ENCODE results near the gene LINGO4. TPM values are rescaled to one million over a fixed set of nuclear protein-coding genes. Genes with fewer than 3 reads are reported as not detected.

LINGO4 gene
- total and polyA plus RNA-seq, 2 of the 13 experiments (the other 11 are each of a cell fraction or from before 2014, with no cell fraction given), result 0.02 to 0.05 TPM

- TF ChIP-seq MYPOP (CRISPR knock-in tag; IDR thresholded peaks at IDR 0.05) (0 out of 2 replicates have a peak, but pooled peaks have one; percentile 21), ZFP1 (CRISPR knock-in tag; IDR thresholded peaks at IDR 0.05) (no peak), ZNF614 (CRISPR knock-in tag; IDR thresholded peaks at IDR 0.05; ENCODE audit: borderline replicate concordance) (peak; percentile 47; the same call in 1 of the 2 replicates), CBX5 (CRISPR knock-in tag; IDR thresholded peaks at IDR 0.05; ENCODE audit: borderline replicate concordance) (peak; percentile 84; the same call in 1 of the 2 replicates), MTERF4 (CRISPR knock-in tag; IDR thresholded peaks at IDR 0.05) (no peak), MXD4 (CRISPR knock-in tag; IDR thresholded peaks at IDR 0.05) (no peak), HES4 (CRISPR knock-in tag; IDR thresholded peaks at IDR 0.05; ENCODE audit: borderline replicate concordance) (no peak), ATF5 (CRISPR knock-in tag; IDR thresholded peaks at IDR 0.05; ENCODE audit: low read depth) (no peak), JUN (CRISPR knock-in tag; IDR thresholded peaks at IDR 0.05) (no peak), ZFP36L2 (CRISPR knock-in tag; IDR thresholded peaks at IDR 0.05) (no peak), TFDP2 (CRISPR knock-in tag; IDR thresholded peaks at IDR 0.05) (no peak), TRIM22 (IDR thresholded peaks at IDR 0.05) (no peak), ZNF800 (CRISPR knock-in tag; IDR thresholded peaks at IDR 0.05) (peak; percentile 29; the same call in 1 of the 2 replicates), ZSCAN12 (CRISPR knock-in tag; IDR thresholded peaks at IDR 0.05) (0 out of 2 replicates have a peak, but pooled peaks have one; percentile 31), ZNF292 (CRISPR knock-in tag; IDR thresholded peaks at IDR 0.05; ENCODE audit: borderline replicate concordance, low read depth) (0 out of 2 replicates have a peak, but pooled peaks have one; percentile 27), ZBTB34 (CRISPR knock-in tag; IDR thresholded peaks at IDR 0.05) (peak; percentile 89; the same call in 1 of the 2 replicates), ZBTB1 (CRISPR knock-in tag; IDR thresholded peaks at IDR 0.05; ENCODE audit: borderline replicate concordance) (no peak)
Measured at GRCh38 chr1:151762941-151763921, 42.0 kb downstream of the LINGO4 start, which contains the start of gene MRPL9 (continued).

Measured in HepG2 (cell line).